Stimulated activated CD4-positive, alpha-beta T cell treated with anti-CD3 and anti-CD28 coated beads, Interleukin-15, amount 100 ng/mL, for 1 hour (primary cell): ENCODE data around the gene HYI.
"Not testable (repeated sequence)": the region's sequence is repeated elsewhere in the genome, so short reads cannot be mapped to it uniquely, and the experiment has no call there.

Source experiments
- DNase-seq, 2 donors: peaks; one replicate each; pipeline ENCODE4 v3.0.0-alpha.2; 2020; ENCODE audit warnings: low read depth in 1 of 2, low spot score in 1 of 2

HYI gene, protein sequence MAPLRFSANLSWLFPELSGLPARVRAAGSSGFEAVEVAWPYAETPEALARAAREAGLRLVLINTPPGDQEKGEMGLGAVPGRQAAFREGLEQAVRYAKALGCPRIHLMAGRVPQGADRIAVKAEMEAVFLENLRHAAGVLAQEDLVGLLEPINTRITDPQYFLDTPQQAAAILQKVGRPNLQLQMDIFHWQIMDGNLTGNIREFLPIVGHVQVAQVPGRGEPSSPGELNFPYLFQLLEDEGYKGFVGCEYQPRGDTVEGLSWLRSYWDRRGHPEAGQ

DNA sequence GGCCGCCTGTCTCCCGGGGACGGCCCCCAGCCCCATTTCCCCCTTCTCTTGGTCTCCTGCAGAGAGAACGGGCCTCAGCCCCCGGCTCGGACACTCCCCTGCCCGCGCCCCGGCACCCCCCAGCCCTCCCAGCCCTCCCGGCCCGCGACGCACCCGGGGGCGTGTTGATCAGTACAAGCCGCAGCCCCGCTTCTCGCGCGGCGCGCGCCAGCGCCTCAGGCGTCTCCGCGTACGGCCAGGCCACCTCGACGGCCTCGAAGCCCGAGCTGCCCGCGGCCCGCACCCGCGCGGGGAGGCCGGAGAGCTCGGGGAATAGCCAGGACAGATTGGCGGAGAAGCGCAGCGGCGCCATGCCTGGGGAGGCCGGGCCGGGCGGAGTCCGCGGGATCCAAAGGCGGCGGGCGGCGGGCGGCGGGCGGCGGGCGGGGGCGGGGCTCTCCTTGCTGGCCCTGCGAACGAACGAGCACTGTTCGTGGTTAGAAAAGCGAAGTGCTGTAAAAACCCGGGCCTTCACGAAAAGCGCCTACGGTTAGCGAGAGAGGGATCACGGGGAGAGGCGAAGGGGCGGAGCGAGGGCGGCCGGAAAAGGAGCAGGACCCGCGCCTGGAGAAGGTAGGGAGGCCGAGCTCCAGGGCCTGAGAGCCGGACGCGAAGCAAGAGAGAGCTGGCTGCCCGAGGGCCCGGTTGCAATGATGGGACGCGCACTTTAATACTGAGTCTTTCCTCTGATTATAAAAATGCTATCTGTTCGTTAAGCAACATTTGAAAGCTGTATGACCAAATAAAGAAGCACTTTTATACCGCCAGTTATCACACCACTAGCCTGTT, at the start of gene HYI:
Gene HYI, minus strand, starts transcription at position 490 of the 828 bp plus-strand sequence. Its CDS starts 138 bp downstream, at position 352.
- DNase-seq: peak; percentile 27 to 38

DNA sequence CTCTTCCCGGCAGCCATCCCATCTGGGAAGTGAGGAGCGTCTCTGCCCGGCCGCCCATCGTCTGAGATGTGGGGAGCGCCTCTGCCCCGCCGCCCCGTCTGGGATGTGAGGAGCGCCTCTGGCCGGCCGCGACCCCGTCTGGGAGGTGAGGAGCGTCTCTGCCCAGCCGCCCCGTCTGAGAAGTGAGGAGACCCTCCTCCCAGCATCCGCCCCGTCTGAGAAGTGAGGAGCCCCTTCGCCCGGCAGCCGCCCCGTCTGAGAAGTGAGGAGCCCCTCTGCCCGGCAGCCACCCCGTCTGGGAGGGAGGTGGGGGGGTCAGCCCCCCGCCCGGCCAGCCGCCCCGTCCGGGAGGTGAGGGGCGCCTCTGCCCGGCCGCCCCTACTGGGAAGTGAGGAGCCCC, 48.1 kb upstream of the HYI start:
- not testable (repeated sequence) for DNase-seq

- DNase-seq: no peak
Observed at GRCh38 chr1:43499898-43500297, 46.2 kb upstream of the HYI start.

- no peak for DNase-seq
Observed at GRCh38 chr1:43495204-43495603, 41.5 kb upstream of the HYI start.

DNA sequence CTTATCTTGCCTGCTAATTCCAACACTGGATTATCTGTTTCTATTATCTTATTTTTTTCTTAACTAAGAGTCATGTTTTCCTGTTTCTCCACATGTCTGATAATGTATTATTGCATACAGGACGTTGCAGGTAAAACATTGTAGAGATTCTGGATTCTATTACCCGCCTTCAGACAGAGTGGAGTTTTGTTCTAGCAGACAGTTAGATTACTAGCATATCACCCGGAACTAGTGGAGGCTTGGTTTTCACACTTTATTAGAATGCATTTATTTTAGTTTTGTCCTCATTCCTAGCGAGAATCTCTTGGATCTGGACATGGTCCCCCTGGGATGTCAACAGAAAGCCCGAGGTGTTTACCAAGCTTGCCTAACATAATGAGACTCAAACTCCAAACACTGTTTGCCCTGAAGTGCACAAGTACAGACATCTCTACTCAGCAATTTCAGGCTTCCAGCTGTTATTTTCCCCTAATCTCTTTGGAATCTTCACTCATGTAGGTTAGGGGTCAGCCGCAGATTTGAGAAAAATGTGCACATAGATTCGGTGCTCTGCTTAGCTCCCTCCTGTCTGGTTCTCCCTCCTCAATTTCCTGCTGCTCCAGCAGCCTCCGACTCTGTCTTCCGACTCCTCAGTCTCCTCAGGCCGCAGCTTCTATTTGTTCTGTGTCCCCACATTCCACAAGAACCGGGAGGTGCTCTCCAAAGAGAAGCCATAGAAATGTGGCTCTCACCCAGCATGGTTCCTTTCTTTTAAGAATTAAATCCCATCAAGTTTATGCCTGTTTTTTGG, 40.1 kb upstream of the HYI start:
- no peak for DNase-seq

GRCh38 chr1:43492826-43493225, 39.1 kb upstream of the HYI start:
- no peak for DNase-seq

GRCh38 chr1:43491061-43491460, 37.3 kb upstream of the HYI start:
- no peak for DNase-seq

- DNase-seq: no peak
Observed at GRCh38 chr1:43488165-43488564, 34.4 kb upstream of the HYI start.

DNA sequence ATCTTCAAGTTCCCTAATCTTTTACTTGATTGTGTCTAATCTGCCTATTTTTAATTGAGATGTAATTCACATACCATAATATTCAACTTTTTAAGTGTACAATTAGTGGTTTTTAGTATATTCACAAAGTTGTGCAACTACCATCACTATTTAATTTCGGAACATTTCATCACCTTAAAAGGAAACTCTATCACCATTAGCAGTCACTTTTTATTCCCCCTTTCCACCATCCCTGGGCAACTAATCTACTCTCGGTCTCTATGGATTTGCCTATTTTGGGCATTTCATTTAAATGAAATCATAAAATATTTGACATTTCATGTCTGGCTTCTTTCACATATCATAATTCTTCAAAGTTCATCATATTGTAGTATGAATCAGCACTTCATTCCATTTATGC, 30.6 kb upstream of the HYI start:
- no peak for DNase-seq

DNA sequence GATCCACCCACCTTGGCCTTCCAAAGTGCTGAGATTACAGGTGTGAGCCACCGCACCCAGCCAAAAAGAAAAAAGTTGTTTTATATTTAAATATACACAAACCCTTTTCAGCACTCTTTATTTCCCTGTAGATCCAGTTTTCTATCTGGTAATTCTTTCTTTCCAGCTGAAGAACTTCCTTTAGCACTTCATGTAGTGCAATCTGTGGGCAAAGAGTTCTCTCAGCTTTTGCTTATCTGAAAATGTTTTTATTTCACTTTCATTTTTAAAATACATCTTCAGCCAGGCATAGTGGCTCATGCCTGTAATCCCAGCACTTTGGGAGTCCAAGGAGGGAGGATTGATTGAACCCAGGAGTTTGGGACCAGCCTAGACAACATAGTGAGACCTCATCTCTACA, 28.5 kb upstream of the HYI start:
- no peak for DNase-seq

GRCh38 chr1:43481491-43481890, 27.8 kb upstream of the HYI start:
- DNase-seq: no peak

DNA sequence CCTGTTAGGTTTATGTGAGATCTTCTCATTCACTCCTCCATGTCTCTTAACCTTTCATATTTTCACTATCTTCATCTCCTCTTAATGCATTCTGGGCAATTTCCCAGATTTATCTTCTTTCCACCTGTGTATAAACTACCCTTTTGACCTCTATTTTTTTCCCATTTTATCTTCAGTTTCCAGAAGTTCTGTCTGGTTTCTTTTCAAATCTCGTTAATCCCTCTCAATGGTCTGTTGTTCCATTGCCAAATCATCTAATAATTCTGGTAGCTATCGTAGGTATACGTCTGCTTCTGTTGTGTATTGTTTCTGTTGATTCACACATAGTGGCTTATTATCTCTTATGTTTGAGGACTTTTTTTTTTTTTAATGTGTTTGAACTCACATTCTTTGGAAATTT, 25.7 kb upstream of the HYI start:
- no peak for DNase-seq

- DNase-seq: no peak
Observed at GRCh38 chr1:43477716-43478115, 24.0 kb upstream of the HYI start.

GRCh38 chr1:43475611-43476401, 22.1 kb upstream of the HYI start:
- DNase-seq: not testable (repeated sequence)

GRCh38 chr1:43473463-43473862, 19.7 kb upstream of the HYI start:
- no peak for DNase-seq

- DNase-seq: not testable (repeated sequence)
Observed at GRCh38 chr1:43472463-43473151, 18.9 kb upstream of the HYI start.

GRCh38 chr1:43472087-43472462, 18.3 kb upstream of the HYI start:
- DNase-seq: no peak

GRCh38 chr1:43469932-43470331, 16.2 kb upstream of the HYI start:
- DNase-seq: no peak

- DNase-seq: no peak
Observed at GRCh38 chr1:43468414-43468813, 14.7 kb upstream of the HYI start.

GRCh38 chr1:43466403-43466802, 12.7 kb upstream of the HYI start:
- DNase-seq: no peak
